ENCODE measurements around the gene CIAO3.

- TF ChIP-seq KLF8 (tag by site-specific recombination; IDR thresholded peaks at IDR 0.05), result no peak
- no peak for TF ChIP-seq ZNF26 (tag by site-specific recombination; IDR thresholded peaks at IDR 0.05)
These were observed 22.8 kb upstream of the CIAO3 start for GRCh38 chr16:763369-764183.
